Measurements from ENCODE around the gene ELF4.

Gene ELF4

GRCh38 chrX:130110379-130111219, at the start of gene ELF4:
Gene ELF4, minus strand, starts transcription at chrX:130110497. Its CDS starts 29,167 bp downstream, at chrX:130081330.
- peak in 1 of 3 experiments; percentile 56 for DNase-seq (ENCODE audit: low read depth in 3 of 3)

- DNase-seq (ENCODE audit: low read depth in 3 of 3), result no peak
Measured at GRCh38 chrX:130159776-130160175, 49.5 kb upstream of the ELF4 start.

GRCh38 chrX:130158311-130158710, 48.0 kb upstream of the ELF4 start:
- no peak for DNase-seq (ENCODE audit: low read depth in 3 of 3)

- no peak for DNase-seq (ENCODE audit: low read depth in 3 of 3)
Measured at GRCh38 chrX:130155564-130155963, 45.3 kb upstream of the ELF4 start.

- no peak for DNase-seq (ENCODE audit: low read depth in 3 of 3)
Measured at GRCh38 chrX:130147631-130148030, 37.3 kb upstream of the ELF4 start.

- no peak for DNase-seq (ENCODE audit: low read depth in 3 of 3)
Measured at GRCh38 chrX:130145123-130145522, 34.8 kb upstream of the ELF4 start.

GRCh38 chrX:130144509-130144908, 34.2 kb upstream of the ELF4 start:
- no peak for DNase-seq (ENCODE audit: low read depth in 3 of 3)

GRCh38 chrX:130139474-130140201, 29.3 kb upstream of the ELF4 start:
- DNase-seq (ENCODE audit: low read depth in 3 of 3), result no peak

- no peak for DNase-seq (ENCODE audit: low read depth in 3 of 3)
Measured at GRCh38 chrX:130136961-130137360, 26.7 kb upstream of the ELF4 start.

- no peak for DNase-seq (ENCODE audit: low read depth in 3 of 3)
Measured at GRCh38 chrX:130136496-130136895, 26.2 kb upstream of the ELF4 start.

GRCh38 chrX:130130990-130131389, 20.7 kb upstream of the ELF4 start:
- DNase-seq (ENCODE audit: low read depth in 3 of 3), result no peak

- no peak for DNase-seq (ENCODE audit: low read depth in 3 of 3)
Measured at GRCh38 chrX:130125091-130125874, 15.0 kb upstream of the ELF4 start.

GRCh38 chrX:130124577-130124976, 14.3 kb upstream of the ELF4 start:
- no peak for DNase-seq (ENCODE audit: low read depth in 3 of 3)

GRCh38 chrX:130121505-130121800, 11.2 kb upstream of the ELF4 start:
- no peak for DNase-seq (ENCODE audit: low read depth in 3 of 3)

GRCh38 chrX:130120746-130121504, 10.6 kb upstream of the ELF4 start:
- DNase-seq (ENCODE audit: low read depth in 3 of 3), result peak; percentile 28 to 60 (median 42)

- no peak for DNase-seq (ENCODE audit: low read depth in 3 of 3)
Measured at GRCh38 chrX:130120321-130120731, 10.0 kb upstream of the ELF4 start.

GRCh38 chrX:130119312-130119898, 9.1 kb upstream of the ELF4 start:
- no peak for DNase-seq (ENCODE audit: low read depth in 3 of 3)

GRCh38 chrX:130118441-130119311, 8.4 kb upstream of the ELF4 start:
- DNase-seq (ENCODE audit: low read depth in 3 of 3), result no peak

- no peak for DNase-seq (ENCODE audit: low read depth in 3 of 3)
Measured at GRCh38 chrX:130117166-130117565, 6.9 kb upstream of the ELF4 start.

All from stimulated activated CD4-positive, alpha-beta T cell treated with anti-CD3 and anti-CD28 coated beads, TNF-alpha, amount 100 ng/mL, for 24 hours (primary cell).